Stimulated activated CD8-positive, alpha-beta memory T cell treated with anti-CD3 and anti-CD28 coated beads, Interleukin-4, amount 100 ng/mL, for 4 hours (primary cell): Measurements from ENCODE around the gene COL8A2.

Experiments used
- DNase-seq, 2 donors: peaks; one replicate each; pipeline ENCODE4 v3.0.0-alpha.2; 2020; ENCODE audit warnings: low read depth in 2 of 2, low spot score in 1 of 2

Gene COL8A2

GRCh38 chr1:36070349-36070748 lies 54.7 kb downstream of the COL8A2 start:
- DNase-seq: no peak

- no peak for DNase-seq
Observed at GRCh38 chr1:36068866-36069265, 56.2 kb downstream of the COL8A2 start.

- no peak for DNase-seq
Observed at GRCh38 chr1:36067871-36068270, 57.2 kb downstream of the COL8A2 start.

- DNase-seq: no peak
Observed at GRCh38 chr1:36062315-36062714, 62.7 kb downstream of the COL8A2 start.

GRCh38 chr1:36055706-36056105 lies 69.3 kb downstream of the COL8A2 start:
- DNase-seq: no peak

GRCh38 chr1:36053978-36054377 lies 71.0 kb downstream of the COL8A2 start:
- DNase-seq: no peak

GRCh38 chr1:36051821-36052220 lies 73.2 kb downstream of the COL8A2 start:
- no peak for DNase-seq
